HG03442 (cell line): ENCODE data around the gene DUOXA1.
"Not testable (repeated sequence)": the region's sequence is repeated elsewhere in the genome, so short reads cannot be mapped to it uniquely, and the experiment has no call there.

ENCODE experiments used
- ATAC-seq: cut with Tn5 transposase; IDR thresholded peaks from one replicate; pipeline ENCODE4 v1.9.1; 2021; ENCODE audit warnings: mild to moderate bottlenecking, moderate library complexity; ENCODE audit not compliant: unreplicated experiment

DUOXA1 gene

DNA sequence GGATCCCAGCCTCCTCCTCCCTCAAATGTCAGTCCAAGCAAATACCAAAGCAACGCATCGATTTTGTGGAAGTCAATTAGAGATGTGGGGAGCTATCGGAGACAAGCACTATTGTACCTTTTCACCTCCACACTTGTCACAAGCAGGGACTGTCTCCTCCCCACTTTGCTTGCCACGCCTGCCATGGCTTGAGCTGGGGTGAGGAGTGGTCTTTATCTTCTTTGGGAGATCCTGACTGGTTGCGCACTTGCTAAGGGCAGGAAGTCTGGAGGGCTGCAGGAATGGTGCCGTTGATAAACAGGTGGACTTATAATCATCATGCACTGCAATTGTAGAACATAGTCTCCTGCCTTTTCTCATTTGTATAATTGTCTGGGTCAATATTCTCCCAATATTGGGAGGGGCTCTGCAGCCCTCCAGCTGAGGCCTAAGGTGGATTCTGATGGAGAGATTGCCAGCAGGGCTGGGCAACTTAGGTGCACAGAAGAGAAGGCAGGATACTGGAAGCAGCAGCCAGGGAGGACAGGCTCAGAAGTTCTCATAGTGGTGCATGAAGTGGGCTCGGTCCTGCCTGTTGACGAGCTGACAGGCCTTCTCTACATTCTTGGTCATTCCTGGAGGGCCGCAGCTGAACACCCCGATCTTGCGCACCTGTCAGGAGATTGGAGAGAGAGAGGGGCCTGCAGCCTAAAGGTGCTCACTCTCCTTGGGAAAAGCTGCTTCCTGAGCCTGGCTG lies 35.9 kb downstream of the DUOXA1 start:
- no peak for ATAC-seq

DNA sequence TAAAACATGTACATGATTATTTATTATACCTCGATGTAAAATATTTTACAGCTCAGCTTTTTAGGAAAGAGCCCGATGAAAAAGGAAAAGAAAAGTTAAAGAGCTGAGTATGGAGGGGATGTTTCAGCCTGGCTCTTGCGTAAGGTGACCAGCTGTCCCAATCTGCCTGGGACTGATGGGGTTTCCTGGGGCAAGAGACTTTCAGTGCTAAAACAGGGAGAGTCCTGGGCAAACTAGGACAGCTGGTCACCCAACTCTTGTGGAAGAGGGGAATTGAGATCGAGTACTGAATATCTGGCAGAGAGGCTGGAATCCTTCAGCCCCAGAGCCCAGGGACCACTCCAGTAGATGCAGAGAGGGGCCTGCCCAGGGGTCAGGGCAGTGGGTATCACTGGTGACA lies 36.7 kb downstream of the DUOXA1 start:
- ATAC-seq = no peak

DNA sequence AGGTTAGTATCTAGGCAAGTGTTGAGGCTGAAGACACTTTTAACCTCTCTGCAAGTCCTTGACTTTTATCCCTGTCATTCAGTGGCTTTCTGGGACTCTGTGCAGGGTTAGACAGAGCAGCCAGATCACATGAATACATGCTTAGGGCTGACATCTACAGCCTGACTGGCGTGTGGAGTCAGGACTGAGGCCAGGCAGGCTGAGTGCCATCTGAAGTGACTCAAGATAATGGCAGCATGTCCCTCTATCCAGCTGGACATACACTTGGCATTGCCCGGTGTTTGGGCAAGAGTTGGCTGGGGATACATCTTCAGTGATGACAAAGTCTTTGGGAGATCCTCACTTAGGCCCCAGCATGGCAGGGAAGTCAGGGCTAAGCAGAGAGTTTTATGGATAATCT lies 38.1 kb downstream of the DUOXA1 start:
- no peak for ATAC-seq

DNA sequence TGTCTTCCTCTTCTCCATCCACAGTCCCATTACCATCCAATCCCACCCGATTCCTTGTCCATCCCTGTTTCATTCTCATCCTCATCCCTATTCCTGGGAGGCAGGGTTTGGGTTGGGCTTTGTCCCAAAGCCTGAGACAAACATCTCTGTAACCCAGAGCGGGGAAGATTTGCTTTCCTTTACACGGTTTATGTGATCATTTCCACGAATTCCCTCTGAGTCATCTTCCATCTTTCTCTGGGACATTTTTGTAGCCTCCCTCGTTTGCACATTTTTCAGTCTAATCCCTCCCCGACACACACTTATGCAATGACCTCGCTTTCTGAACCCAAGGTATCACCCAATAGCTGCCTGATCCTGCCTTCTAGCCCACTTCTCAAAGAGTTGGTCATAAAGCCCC lies 38.5 kb downstream of the DUOXA1 start:
- ATAC-seq = no peak

DNA sequence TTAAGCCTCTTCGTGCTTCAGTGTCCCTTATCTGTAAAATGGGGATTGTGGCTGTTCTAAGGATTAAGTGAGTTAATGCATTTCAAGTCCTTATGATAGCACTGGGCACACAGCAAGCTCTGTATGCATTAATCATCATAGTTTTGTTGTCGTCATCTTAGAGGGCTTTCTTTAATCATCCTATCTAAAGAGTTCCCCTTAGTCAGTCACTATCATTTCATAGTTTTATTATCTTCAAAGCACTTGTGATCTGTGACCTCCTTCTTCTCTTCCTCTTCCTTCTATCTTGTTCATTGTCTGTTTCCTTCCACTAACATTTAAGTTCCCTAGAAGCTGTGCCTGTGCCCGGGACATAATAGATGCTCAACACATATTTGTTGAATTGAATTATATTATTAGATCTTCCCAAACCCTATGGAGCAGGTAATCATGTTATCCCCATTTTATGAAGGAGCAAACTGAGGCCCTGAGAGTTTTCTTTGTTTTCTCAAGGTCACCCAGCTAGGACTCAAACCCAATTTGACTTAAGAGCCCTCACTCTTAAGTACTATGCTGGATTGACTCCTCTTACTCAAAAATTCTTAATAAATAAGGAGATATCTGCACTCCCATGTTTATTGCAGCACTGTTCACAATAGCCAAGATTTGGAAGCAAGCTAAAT lies 39.8 kb downstream of the DUOXA1 start:
- ATAC-seq = no peak

DNA sequence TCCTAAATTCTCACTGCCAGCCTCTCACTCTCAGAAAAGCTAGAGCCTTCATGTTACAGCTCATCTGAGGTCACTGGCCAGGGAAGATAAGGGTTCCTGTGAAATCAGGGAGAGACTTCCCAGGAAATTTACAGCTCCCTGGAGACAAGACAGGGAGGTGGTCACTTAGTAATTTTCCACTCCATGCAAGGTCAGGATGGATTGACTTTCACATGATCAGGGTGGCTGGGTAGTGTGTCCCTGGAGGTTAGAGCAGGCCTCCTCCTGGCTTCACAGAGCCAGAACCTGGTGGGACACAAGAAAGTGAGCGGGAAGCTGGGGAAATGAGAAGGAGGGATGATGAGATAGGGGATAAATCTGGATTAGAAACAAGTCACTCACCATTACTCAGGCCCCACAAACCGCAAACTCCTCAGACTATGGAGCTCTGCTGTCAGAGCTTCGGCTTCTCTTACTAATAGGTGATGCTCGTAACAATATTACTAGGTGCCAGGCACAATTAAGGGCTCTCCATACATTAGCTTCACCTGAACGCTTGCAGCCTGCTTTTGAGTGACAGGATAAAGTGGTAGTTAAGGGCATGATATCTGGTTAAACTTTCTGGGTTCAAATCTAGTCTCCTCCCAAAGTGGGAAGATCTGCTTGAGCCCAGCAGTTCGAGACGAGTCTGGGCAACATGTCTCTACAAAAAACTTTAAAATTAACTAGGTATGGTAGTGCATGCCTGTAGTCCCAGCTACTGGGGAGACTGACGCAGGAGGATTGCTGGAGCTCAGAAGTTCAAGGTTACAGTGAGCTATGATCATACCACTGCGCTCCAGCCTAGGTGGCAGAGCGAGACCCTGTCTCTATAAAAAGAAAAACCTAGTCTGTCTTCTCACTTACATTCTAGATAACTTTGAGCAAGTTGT lies 40.6 kb downstream of the DUOXA1 start:
- no peak for ATAC-seq

DNA sequence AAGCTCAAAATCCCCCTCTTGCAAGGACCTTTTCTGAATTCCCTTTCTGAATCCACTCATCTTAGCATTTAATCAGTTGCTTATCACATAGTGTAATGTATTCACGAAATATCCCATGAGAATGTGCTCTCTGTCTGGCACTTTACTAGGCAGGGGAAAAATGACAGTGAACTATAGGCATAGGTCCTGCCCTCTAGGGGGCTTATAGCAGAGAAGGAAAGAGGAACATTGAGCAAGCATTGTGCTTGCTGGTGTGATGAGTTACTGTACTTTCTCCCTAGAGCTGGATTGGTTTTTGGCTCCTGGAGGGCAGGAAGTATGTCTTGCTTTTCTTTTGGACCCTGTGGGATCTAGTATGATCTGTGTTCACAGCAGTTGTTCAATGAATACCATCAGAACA lies 42.2 kb downstream of the DUOXA1 start:
- ATAC-seq = no peak

GRCh38 chr15:45084163-45084562 lies 45.5 kb downstream of the DUOXA1 start:
- ATAC-seq = no peak

GRCh38 chr15:45083223-45083622 lies 46.5 kb downstream of the DUOXA1 start:
- ATAC-seq = no peak

- ATAC-seq = not testable (repeated sequence)
These were observed 47.3 kb downstream of the DUOXA1 start for GRCh38 chr15:45082412-45082811.

GRCh38 chr15:45080593-45080992 lies 49.1 kb downstream of the DUOXA1 start:
- not testable (repeated sequence) for ATAC-seq

GRCh38 chr15:45079628-45080246 lies 49.9 kb downstream of the DUOXA1 start:
- not testable (repeated sequence) for ATAC-seq

DNA sequence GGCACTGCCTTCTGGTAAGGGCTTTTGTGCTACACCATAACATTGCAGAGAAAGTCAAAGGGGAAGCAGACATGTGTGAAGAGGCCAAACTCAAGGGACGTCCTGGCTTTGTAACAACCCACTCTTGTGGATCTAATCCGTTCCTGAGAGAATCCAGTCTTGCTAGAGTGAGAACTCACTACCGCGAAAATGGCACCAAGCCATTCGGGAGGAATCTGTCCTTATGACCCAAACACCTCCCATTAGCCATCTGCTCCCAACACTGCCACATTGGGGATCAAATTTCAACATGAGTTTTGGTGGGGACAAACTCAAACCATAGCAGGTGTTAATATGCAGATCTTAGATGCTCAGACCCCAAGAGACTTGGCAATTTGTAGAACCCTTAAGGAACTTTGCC lies 50.5 kb downstream of the DUOXA1 start:
- ATAC-seq = not testable (repeated sequence)

DNA sequence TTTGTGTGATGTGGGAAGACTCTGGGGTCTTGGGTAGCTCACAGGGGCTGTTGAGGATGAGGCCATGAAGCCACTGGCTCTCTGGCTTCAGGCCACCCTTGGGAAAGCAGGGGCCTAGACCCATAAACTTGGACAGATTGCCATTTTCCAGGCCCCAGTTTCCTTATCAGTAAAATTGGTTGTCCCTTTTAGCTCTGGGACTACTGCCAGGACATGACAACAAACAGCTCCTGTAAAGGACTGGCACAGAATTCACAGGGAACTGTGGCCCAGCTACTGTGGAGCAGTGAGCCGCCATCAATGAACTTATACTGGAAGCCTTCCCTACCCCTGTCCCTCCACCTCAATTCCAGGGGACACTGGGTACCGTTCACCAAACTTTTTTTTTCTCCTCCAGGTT lies 52.3 kb downstream of the DUOXA1 start:
- not testable (repeated sequence) for ATAC-seq

DNA sequence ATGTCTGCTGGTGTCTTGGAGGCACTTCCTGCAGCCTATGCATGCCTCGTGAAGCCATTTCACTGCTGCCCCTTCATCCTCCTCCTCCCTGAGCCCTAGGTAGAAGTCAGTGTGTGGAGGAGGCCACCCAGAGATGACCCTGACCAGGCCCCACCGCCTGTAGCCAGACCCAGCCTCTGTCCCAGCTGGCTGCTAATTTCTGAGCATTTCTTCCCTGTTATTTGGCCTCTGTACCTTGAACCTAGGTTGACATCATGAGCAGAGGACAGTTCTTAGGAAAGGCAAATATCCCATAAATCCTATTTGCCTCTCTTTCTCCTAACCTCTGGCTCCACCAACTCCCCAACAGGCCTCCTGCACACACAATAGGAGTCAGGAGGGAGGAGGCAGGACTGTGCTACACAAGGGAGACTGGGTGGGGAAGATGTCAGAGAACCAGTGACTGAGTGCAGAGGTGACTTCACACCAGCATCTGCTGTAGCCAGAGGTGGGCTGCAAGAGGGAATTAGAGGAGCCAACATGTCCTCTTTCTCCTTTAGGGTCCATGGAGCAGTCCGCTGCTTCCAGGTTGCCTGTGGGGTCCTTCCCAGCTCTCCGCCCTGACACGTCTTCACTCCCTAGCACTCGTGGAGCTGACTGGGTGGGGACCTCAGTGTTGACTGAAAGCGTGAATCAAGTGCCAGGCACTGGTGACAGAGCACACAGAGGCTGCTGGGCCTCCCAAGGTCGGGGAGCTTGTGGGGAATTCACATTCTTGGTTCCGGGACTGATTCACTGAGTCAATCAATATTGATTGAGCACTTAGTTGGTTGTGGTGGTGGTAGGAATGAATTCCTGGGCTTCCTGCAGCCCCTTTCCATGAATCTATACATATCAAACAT lies 54.0 kb downstream of the DUOXA1 start:
- ATAC-seq = not testable (repeated sequence)

DNA sequence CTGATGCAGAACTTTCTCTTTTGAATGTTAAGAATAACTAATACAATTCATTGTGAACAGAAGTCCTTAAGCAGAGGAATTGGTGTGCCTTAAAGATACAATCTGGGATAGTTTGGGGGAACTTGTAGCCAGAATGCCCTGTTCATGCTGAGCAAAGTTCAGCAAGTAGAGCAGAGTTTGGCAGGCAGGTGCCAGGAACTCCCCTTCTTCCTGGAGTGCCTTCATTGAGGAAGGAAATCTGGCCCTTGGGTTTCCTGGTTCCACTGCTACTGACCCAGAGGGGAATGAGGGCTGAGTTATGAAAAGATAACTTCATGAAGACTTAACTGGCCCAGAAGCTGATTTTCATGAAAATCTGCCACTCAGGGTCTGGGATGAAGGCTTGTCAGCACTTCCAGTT lies 56.1 kb downstream of the DUOXA1 start:
- not testable (repeated sequence) for ATAC-seq

- ATAC-seq = not testable (repeated sequence)
These were observed 59.7 kb downstream of the DUOXA1 start for GRCh38 chr15:45069942-45070360.
